ENCODE measurements around the gene AGO4. TPM values are rescaled to one million over a fixed set of nuclear protein-coding genes. Genes with fewer than 3 reads are reported as not detected.

AGO4 gene
- total RNA-seq, 1 experiment from 2014 or later = 12.8 TPM

DNA sequence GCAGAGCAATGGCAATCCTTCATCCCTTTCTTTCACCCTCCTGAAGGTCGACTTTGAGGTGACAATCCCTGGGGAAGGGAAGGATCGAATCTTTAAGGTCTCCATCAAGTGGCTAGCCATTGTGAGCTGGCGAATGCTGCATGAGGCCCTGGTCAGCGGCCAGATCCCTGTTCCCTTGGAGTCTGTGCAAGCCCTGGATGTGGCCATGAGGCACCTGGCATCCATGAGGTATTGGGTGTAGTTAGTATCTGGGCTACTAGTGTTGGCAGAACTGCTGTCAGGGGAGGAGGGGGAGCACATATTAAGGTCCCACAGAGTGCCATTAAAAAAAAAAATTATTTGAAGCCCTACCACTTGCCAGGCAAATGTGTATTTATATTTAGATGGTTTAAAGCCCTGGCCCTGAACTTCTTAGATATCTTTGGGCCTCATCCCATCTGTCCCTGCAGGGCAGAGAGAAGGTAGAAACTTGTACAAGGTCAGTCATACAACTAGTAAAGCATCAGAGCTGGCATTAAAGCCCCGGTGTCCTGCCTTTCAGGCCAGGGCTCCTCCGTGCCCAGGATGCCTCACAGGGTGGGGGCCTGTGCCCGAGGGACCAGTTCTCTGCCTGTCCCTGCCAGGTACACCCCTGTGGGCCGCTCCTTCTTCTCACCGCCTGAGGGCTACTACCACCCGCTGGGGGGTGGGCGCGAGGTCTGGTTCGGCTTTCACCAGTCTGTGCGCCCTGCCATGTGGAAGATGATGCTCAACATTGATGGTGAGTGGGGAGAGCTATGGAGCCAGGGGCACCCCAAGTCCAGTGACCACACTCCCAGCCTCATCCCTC lies 85.4 kb downstream of the AGO4 start:
- TF ChIP-seq, protein P1, sequence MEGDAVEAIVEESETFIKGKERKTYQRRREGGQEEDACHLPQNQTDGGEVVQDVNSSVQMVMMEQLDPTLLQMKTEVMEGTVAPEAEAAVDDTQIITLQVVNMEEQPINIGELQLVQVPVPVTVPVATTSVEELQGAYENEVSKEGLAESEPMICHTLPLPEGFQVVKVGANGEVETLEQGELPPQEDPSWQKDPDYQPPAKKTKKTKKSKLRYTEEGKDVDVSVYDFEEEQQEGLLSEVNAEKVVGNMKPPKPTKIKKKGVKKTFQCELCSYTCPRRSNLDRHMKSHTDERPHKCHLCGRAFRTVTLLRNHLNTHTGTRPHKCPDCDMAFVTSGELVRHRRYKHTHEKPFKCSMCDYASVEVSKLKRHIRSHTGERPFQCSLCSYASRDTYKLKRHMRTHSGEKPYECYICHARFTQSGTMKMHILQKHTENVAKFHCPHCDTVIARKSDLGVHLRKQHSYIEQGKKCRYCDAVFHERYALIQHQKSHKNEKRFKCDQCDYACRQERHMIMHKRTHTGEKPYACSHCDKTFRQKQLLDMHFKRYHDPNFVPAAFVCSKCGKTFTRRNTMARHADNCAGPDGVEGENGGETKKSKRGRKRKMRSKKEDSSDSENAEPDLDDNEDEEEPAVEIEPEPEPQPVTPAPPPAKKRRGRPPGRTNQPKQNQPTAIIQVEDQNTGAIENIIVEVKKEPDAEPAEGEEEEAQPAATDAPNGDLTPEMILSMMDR (conservative IDR thresholded peaks at IDR 0.05) = no peak
- Histone ChIP-seq H3K27me3 (ENCODE audit: insufficient read depth, low read length) (no peaks in the 10 kb centered on the region), H3K9me3 (ENCODE audit: control insufficient read depth, low read depth, low read length) (no peaks in the 10 kb centered on the region), H3K27ac (ENCODE audit: insufficient read length, low read depth, low read length) (no peak overlapping the region), H2BK20ac (ENCODE audit: low read depth, low read length, poor library complexity, severe bottlenecking) (no peak overlapping the region), H4K91ac (ENCODE audit: insufficient read length, low read depth, low read length) (no peak overlapping the region), H4K5ac (ENCODE audit: insufficient read length, low read depth, low read length) (no peak overlapping the region), H3K23ac (ENCODE audit: insufficient read length, low read depth, low read length) (no peak overlapping the region), H3K4ac (ENCODE audit: low read depth, low read length) (no peak overlapping the region), H3K18ac (ENCODE audit: insufficient read length, low read depth, low read length) (no peak overlapping the region), H3K23me2 (ENCODE audit: insufficient read length, low read depth, low read length, poor library complexity, severe bottlenecking) (no peaks in the 10 kb centered on the region), H2BK15ac (ENCODE audit: low read depth, low read length) (no peak overlapping the region), H3T11ph (ENCODE audit: low read length) (no peak overlapping the region), H3K4me1 (ENCODE audit: insufficient read depth, low read length) (no peaks in the 10 kb centered on the region), H3K79me1 (ENCODE audit: insufficient read depth, low read depth, low read length, poor library complexity, severe bottlenecking) (peaks cover 6% of the 10 kb centered on the region), H2BK120ac (ENCODE audit: low read depth, low read length, poor library complexity, severe bottlenecking) (no peak overlapping the region), H3K56ac (ENCODE audit: insufficient read length, low read depth, low read length) (no peak overlapping the region), H3K79me2 (ENCODE audit: insufficient read depth, low read length) (peaks cover under 1% of the 10 kb centered on the region; the same call in 1 of the 2 replicates), H2BK12ac (ENCODE audit: insufficient read length, low read depth, low read length) (no peak overlapping the region), H2AK5ac (ENCODE audit: insufficient read length, low read length) (no peak overlapping the region), H3K9ac (ENCODE audit: extremely low read depth, insufficient read length, low read length) (no peak overlapping the region), H4K20me1 (ENCODE audit: control insufficient read depth, insufficient read depth, insufficient read length) (peaks cover 2% of the 10 kb centered on the region), H3K14ac (ENCODE audit: insufficient read depth, low read length) (no peak overlapping the region), H3K4me2 (ENCODE audit: insufficient read depth, insufficient read length, low read length) (no peak overlapping the region), H2AFZ (ENCODE audit: low read length) (no peak overlapping the region), H2BK5ac (ENCODE audit: insufficient read length, low read length) (no peak overlapping the region), H4K8ac (replicated peaks; ENCODE audit: insufficient read length, low read depth, low read length) (no peak overlapping the region)
- no peak for DNase-seq
- Mint-ChIP-seq H3K36me3 (ENCODE audit: insufficient read depth in 1 of 3, low read depth in 3 of 3) (peaks cover 42 to 94% (median 82%) of the 10 kb centered on the region in 3 experiments; a peak in 6 of 7 replicates), H3K27ac (no peak overlapping the region), H3K9me3 (no peaks in the 10 kb centered on the region), H3K4me3 (no peak overlapping the region), H3K27me3 (ENCODE audit: low read depth) (no peaks in the 10 kb centered on the region), H3K4me1 (peaks cover 0 to 6% of the 10 kb centered on the region in 2 experiments; a peak in 1 of 4 replicates)
- WGBS (ENCODE audit: extremely low coverage, insufficient read length, low lambda C conversion rate) = no CpG with 5 or more reads among the region's 14 CpGs

Data from H9 (cell line).